Measurements from ENCODE around the gene UST. TPM values are rescaled to one million over a fixed set of nuclear protein-coding genes. Genes with fewer than 3 reads are reported as not detected.

UST gene
- total RNA-seq, 1 experiment from 2014 or later: 6.1 TPM

GRCh38 chr6:148873154-148873553 is 126.3 kb downstream of the UST start (continued):
- TF ChIP-seq REST (IDR thresholded peaks at IDR 0.05; ENCODE audit: low read depth) (no peak), RAD21 (IDR thresholded peaks at IDR 0.05; ENCODE audit: low read depth) (no peak), ZFX (IDR thresholded peaks at IDR 0.05) (no peak), ATF3 (IDR thresholded peaks at IDR 0.05) (no peak)

GRCh38 chr6:148873868-148874267 is 127.0 kb downstream of the UST start:
- H3K4me2 ChIP-seq (ENCODE audit: low read length): no peak overlapping the region
- RAD21 ChIA-PET (ENCODE audit: low non-redundant PET in 1 of 2, low total read pairs in 2 of 2, uncharacterized antibody in 2 of 2, unreplicated experiment in 2 of 2): no interaction called here
- POLR2A ChIA-PET: no interaction called here
- H3K27ac ChIP-seq (ENCODE audit: low read depth, low read length): no peak overlapping the region
- H3K4me3 ChIP-seq (replicated peaks in 1 of 2; ENCODE audit: low read depth in 1 of 2, low read length in 2 of 2): no peak overlapping the region
- DNase-seq (ENCODE audit: low read depth, low spot score): no peak
- peaks cover 0 to 13% of the 10 kb centered on the region in 2 experiments; a peak in 2 of 4 replicates for H3K4me1 ChIP-seq (ENCODE audit: control insufficient read depth in 1 of 2, insufficient read depth in 2 of 2, low read length in 2 of 2)
- intact Hi-C loops (cut with micrococcal nuclease): no loop called here
- ATAC-seq: no peak
- H3K9ac ChIP-seq (ENCODE audit: low read length): no peak overlapping the region
- H2AFZ ChIP-seq (ENCODE audit: low read depth, low read length, poor library complexity, severe bottlenecking): no peak overlapping the region
- H3K36me3 ChIP-seq (ENCODE audit: control insufficient read depth in 1 of 2, insufficient read depth in 2 of 2, low read length in 2 of 2): no peaks in the 10 kb centered on the region
- no peaks in the 10 kb centered on the region for H3K79me2 ChIP-seq (ENCODE audit: insufficient read depth, low read length)
- no TSS peak for BruUV-seq (replicated peaks)
- CTCF ChIA-PET: no interaction called here
- no peak for TF ChIP-seq SIN3A (IDR thresholded peaks at IDR 0.05; ENCODE audit: low read depth)
- no peak for TF ChIP-seq FOSL1 (IDR thresholded peaks at IDR 0.05; ENCODE audit: low read depth)
- no peaks in the 10 kb centered on the region for H4K20me1 ChIP-seq (ENCODE audit: insufficient read depth)
- H3K27me3 ChIP-seq (ENCODE audit: insufficient read depth, low read length): no peaks in the 10 kb centered on the region
- H3K9me2 ChIP-seq (ENCODE audit: insufficient read depth): no peaks in the 10 kb centered on the region
- no peaks in the 10 kb centered on the region for H3K9me3 ChIP-seq (ENCODE audit: control insufficient read depth in 1 of 2, insufficient read depth in 1 of 2, low read depth in 1 of 2, low read length in 2 of 2)
